Endothelial cell (in vitro differentiated cells): ENCODE results near the gene TEAD1. TPM values are rescaled to one million over a fixed set of nuclear protein-coding genes. Genes with fewer than 3 reads are reported as not detected.

ENCODE experiments used
- DNase-seq: peaks from one replicate; pipeline ENCODE4 v3.0.0; 2021; ENCODE audit warnings: low spot score
- H3K27ac Mint-ChIP-seq: one replicate; pipeline ENCODE4 v1.8.0; 2021; ENCODE audit warnings: mixed read lengths, inconsistent platforms; ENCODE audit not compliant: unreplicated experiment
- H3K27me3 Mint-ChIP-seq: one replicate; pipeline ENCODE4 v1.8.0; 2021; ENCODE audit warnings: mild to moderate bottlenecking, moderate library complexity, mixed read lengths, inconsistent platforms; ENCODE audit not compliant: unreplicated experiment
- H3K36me3 Mint-ChIP-seq: one replicate; pipeline ENCODE4 v1.8.0; 2021; ENCODE audit warnings: mild to moderate bottlenecking, low read depth, mixed read lengths, inconsistent platforms; ENCODE audit not compliant: unreplicated experiment
- H3K4me1 Mint-ChIP-seq: one replicate; pipeline ENCODE4 v1.8.0; 2021; ENCODE audit warnings: mild to moderate bottlenecking, mixed read lengths, inconsistent platforms; ENCODE audit not compliant: unreplicated experiment
- H3K4me3 Mint-ChIP-seq: one replicate; pipeline ENCODE4 v1.8.0; 2021; ENCODE audit warnings: mild to moderate bottlenecking, mixed read lengths, inconsistent platforms; ENCODE audit not compliant: unreplicated experiment
- H3K9me3 Mint-ChIP-seq: one replicate; pipeline ENCODE4 v1.8.0; 2021; ENCODE audit warnings: mixed read lengths, inconsistent platforms; ENCODE audit not compliant: unreplicated experiment
- CTCF ChIP-seq: fragments of 200-600 bp; sonication (generic); IDR thresholded peaks from one replicate; pipeline ENCODE4 v1.5.0; 2021; ENCODE audit warnings: antibody characterized with exemption; ENCODE audit not compliant: unreplicated experiment
- total RNA-seq: library from RNA; stranded (reverse); fragmentation: NEBNext Ultra II Directional; extraction: Animal tissue kit (Norgen Biotek cat#: 25700); gene quantifications from one replicate; pipeline ENCODE4 v1.2.1, GENCODE V29; 2021; ENCODE audit not compliant: unreplicated experiment

Gene TEAD1
- total RNA-seq, 1 donor from 2014 or later: 54.4 TPM

GRCh38 chr11:12777208-12777874, 103.1 kb downstream of the TEAD1 start:
- Mint-ChIP-seq H3K27me3 (peaks cover 4% of the 10 kb centered on the region), H3K9me3 (no peaks in the 10 kb centered on the region), H3K4me1 (peaks cover 27% of the 10 kb centered on the region), H3K36me3 (peaks cover under 1% of the 10 kb centered on the region), H3K27ac (peak overlapping the region; percentile 89), H3K4me3 (no peak overlapping the region)
- no peak for TF ChIP-seq CTCF
- DNase-seq: no peak

GRCh38 chr11:12778240-12778905, 104.2 kb downstream of the TEAD1 start:
- peaks cover 4% of the 10 kb centered on the region for H3K27me3 Mint-ChIP-seq
- H3K9me3 Mint-ChIP-seq: no peaks in the 10 kb centered on the region
- H3K4me1 Mint-ChIP-seq: peaks cover 31% of the 10 kb centered on the region
- DNase-seq: no peak
- peak overlapping the region; percentile 89 for H3K27ac Mint-ChIP-seq
- peaks cover 2% of the 10 kb centered on the region for H3K36me3 Mint-ChIP-seq
- no peak for TF ChIP-seq CTCF
- H3K4me3 Mint-ChIP-seq: no peak overlapping the region

GRCh38 chr11:12783765-12784164, 109.5 kb downstream of the TEAD1 start:
- H3K4me3 Mint-ChIP-seq: no peak overlapping the region
- no peak for TF ChIP-seq CTCF
- no peak for DNase-seq
- H3K27ac Mint-ChIP-seq: peak overlapping the region; percentile 38
- H3K4me1 Mint-ChIP-seq: peaks cover 41% of the 10 kb centered on the region
- H3K36me3 Mint-ChIP-seq: peaks cover 13% of the 10 kb centered on the region
- H3K9me3 Mint-ChIP-seq: no peaks in the 10 kb centered on the region
- peaks cover 2% of the 10 kb centered on the region for H3K27me3 Mint-ChIP-seq

DNA sequence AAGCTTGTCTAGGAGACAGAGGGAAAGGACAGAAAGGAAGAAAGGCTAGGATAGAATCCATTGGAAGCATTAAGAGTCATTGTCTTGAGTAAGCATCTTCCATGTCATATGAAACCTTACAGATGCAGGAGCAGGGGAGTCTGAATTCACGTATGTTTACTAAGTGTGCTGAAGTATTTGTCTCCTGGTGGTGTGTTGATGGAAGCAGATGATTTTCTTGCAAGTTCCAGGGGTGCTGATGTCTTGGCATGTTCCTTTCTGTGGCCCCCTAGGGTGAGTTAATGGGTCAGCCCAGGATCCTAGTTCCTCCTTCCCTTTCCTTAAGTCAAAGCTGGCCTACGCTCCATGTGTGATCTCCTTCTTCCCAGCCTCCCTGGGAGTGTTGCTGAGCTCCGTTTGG, 110.2 kb downstream of the TEAD1 start:
- peaks cover 37% of the 10 kb centered on the region for H3K4me1 Mint-ChIP-seq
- peaks cover 13% of the 10 kb centered on the region for H3K36me3 Mint-ChIP-seq
- TF ChIP-seq CTCF: no peak
- DNase-seq: no peak
- peaks cover 2% of the 10 kb centered on the region for H3K27me3 Mint-ChIP-seq
- no peak overlapping the region for H3K27ac Mint-ChIP-seq
- H3K9me3 Mint-ChIP-seq: no peaks in the 10 kb centered on the region
- H3K4me3 Mint-ChIP-seq: no peak overlapping the region

DNA sequence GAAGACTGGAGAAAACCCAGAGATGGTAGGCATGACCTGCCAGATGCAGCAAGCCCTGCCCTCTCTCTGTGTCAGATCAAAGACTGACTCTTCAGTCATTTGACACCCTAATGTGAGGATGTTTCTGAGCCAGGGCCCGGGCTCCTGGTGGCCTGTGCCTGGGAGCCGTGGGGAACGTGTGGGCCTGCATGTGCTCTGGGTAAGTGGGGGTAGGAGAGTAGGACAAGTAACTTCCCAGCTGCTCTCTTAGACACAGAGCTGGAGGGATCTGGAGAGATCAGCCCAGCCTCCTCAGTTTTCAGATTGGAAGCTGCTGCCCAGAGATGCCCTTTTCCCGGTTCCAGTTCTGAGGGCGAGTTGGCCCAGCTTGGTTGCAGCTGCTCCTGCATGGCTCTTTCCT, 110.8 kb downstream of the TEAD1 start:
- H3K4me1 Mint-ChIP-seq: peaks cover 37% of the 10 kb centered on the region
- peaks cover 2% of the 10 kb centered on the region for H3K27me3 Mint-ChIP-seq
- H3K4me3 Mint-ChIP-seq: no peak overlapping the region
- no peak overlapping the region for H3K27ac Mint-ChIP-seq
- no peak for DNase-seq
- no peaks in the 10 kb centered on the region for H3K9me3 Mint-ChIP-seq
- no peak for TF ChIP-seq CTCF
- H3K36me3 Mint-ChIP-seq: peaks cover 13% of the 10 kb centered on the region
